IPS-20b (cell line): Measurements from ENCODE around the gene SLAMF9.

Experiments used
- H3K27ac ChIP-seq: one replicate; pipeline ENCODE4 v1.5.1; 2013; ENCODE audit warnings: low read length
- H3K27me3 ChIP-seq: 2 replicates; pipeline ENCODE4 v1.6.1; 2013; ENCODE audit warnings: mild to moderate bottlenecking, low read length, inconsistent platforms; ENCODE audit not compliant: insufficient read depth
- H3K36me3 ChIP-seq: 2 replicates; pipeline ENCODE4 v1.6.1; 2013; ENCODE audit warnings: low read depth, mild to moderate bottlenecking, inconsistent platforms, low read length, moderate library complexity; ENCODE audit not compliant: insufficient read depth
- H3K4me1 ChIP-seq: 2 replicates; pipeline ENCODE4 v1.6.1; 2013; ENCODE audit warnings: mild to moderate bottlenecking, control low read depth, inconsistent platforms, low read length, moderate library complexity; ENCODE audit not compliant: insufficient read depth
- H3K4me3 ChIP-seq: 2 replicates; pipeline ENCODE4 v1.5.1; 2013; ENCODE audit warnings: mild to moderate bottlenecking, low read length, inconsistent platforms
- H3K9ac ChIP-seq: 2 replicates; pipeline ENCODE4 v1.6.1; 2013; ENCODE audit warnings: low read depth, mild to moderate bottlenecking, inconsistent platforms, low read length, moderate library complexity
- H3K9me3 ChIP-seq: 2 replicates; pipeline ENCODE4 v1.6.1; 2013; ENCODE audit warnings: mild to moderate bottlenecking, low read depth, low read length, inconsistent platforms; ENCODE audit not compliant: insufficient read depth

Gene SLAMF9

GRCh38 chr1:159986531-159986930, 32.5 kb upstream of the SLAMF9 start:
- Histone ChIP-seq H3K9me3 (no peaks in the 10 kb centered on the region), H3K4me3 (no peak overlapping the region), H3K27ac (no peak overlapping the region), H3K36me3 (no peaks in the 10 kb centered on the region), H3K27me3 (no peaks in the 10 kb centered on the region), H3K9ac (no peak overlapping the region), H3K4me1 (no peaks in the 10 kb centered on the region)

- H3K9ac ChIP-seq, result no peak overlapping the region
- no peak overlapping the region for H3K4me3 ChIP-seq
- H3K36me3 ChIP-seq, result no peaks in the 10 kb centered on the region
- H3K27ac ChIP-seq, result no peak overlapping the region
- H3K27me3 ChIP-seq, result no peaks in the 10 kb centered on the region
- H3K9me3 ChIP-seq, result no peaks in the 10 kb centered on the region
- no peaks in the 10 kb centered on the region for H3K4me1 ChIP-seq
Observed at GRCh38 chr1:159986093-159986492, 32.1 kb upstream of the SLAMF9 start.

DNA sequence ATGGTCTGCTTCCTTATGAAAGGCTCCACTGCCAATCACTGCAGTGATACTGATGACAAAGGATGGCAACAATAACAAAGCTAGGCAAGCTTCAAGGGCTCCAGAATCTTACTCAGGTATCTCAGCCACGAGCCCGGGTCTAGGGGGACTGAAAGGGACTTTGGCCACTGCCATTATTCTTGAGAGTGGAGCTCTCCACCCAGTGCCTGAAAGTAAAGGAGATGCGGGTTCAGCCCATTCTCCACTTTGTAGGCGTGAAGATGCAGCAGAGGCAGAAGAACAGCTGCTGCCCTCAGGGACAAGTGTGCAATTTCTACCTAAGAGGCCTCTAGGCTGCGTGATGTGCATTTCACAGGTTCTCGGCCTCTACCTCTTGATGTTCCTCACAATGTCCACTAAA, 31.4 kb upstream of the SLAMF9 start:
- no peaks in the 10 kb centered on the region for H3K4me1 ChIP-seq
- H3K36me3 ChIP-seq, result no peaks in the 10 kb centered on the region
- no peak overlapping the region for H3K27ac ChIP-seq
- H3K4me3 ChIP-seq, result no peak overlapping the region
- H3K9ac ChIP-seq, result no peak overlapping the region
- no peaks in the 10 kb centered on the region for H3K9me3 ChIP-seq
- H3K27me3 ChIP-seq, result no peaks in the 10 kb centered on the region

- Histone ChIP-seq H3K27ac (no peak overlapping the region), H3K4me1 (no peaks in the 10 kb centered on the region), H3K27me3 (no peaks in the 10 kb centered on the region; the same call in 1 of the 2 replicates), H3K4me3 (no peak overlapping the region), H3K9ac (no peak overlapping the region), H3K9me3 (no peaks in the 10 kb centered on the region), H3K36me3 (no peaks in the 10 kb centered on the region)
Observed at GRCh38 chr1:159983681-159984080, 29.6 kb upstream of the SLAMF9 start.

DNA sequence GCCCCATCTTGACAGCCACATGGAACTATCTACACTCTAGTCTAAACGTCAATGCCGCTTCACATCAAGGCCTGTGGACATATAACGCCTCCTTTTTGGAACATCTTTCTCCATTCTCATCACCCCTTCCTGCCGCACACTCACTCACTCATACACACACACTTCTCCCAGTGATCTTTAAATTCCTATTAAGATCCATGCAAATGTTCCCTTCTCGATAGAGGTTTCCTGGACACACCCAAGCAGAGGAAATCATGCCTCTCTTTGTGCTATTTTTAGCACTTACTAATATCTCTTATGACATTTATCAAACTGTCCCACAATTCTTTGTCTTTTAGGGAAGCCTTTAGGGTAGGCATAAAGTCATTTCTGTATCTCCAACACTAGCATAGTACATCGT, 28.2 kb upstream of the SLAMF9 start:
- Histone ChIP-seq H3K36me3 (no peaks in the 10 kb centered on the region), H3K4me1 (no peaks in the 10 kb centered on the region), H3K9ac (no peak overlapping the region), H3K27ac (no peak overlapping the region), H3K4me3 (no peak overlapping the region), H3K27me3 (no peaks in the 10 kb centered on the region; the same call in 1 of the 2 replicates), H3K9me3 (no peaks in the 10 kb centered on the region)

DNA sequence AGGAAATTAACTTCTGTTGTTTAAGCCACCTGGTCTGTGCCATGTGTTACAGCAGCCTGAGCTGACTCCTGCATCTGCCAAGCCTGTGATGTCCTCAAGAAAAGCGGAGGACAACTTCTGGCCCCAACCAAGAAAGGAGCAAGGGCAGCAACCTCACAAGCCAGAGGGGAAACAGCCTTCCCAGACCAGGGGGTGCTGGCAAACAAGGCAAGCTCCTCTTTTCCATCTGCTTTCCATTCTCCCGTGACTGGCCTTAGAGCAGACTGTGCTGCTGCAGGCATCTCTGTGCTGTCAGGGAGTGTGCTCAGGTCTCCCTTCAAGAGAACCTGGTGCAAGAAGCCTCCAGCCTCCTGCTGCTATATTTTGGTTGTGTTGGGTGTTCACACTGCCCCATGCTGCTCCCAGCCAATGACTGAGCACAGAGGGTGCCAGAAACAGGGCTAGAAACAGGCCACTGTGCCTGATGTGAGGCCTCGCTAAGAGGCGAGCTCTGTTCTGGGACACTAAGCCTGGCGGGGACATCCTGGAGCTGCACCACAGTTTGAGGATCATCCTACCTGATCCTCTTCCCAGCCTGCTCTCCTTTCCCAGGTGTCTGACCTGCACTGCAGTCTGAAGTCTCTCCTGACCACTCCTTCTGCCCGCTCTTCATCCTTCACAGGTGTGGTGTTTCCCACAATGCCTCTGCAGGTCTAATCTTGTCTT, 27.5 kb upstream of the SLAMF9 start:
- Histone ChIP-seq H3K27me3 (no peaks in the 10 kb centered on the region; the same call in 1 of the 2 replicates), H3K36me3 (no peaks in the 10 kb centered on the region), H3K27ac (no peak overlapping the region), H3K4me3 (no peak overlapping the region), H3K9ac (no peak overlapping the region), H3K9me3 (no peaks in the 10 kb centered on the region), H3K4me1 (no peaks in the 10 kb centered on the region)

GRCh38 chr1:159980786-159981185, 26.7 kb upstream of the SLAMF9 start:
- Histone ChIP-seq H3K4me1 (no peaks in the 10 kb centered on the region), H3K36me3 (no peaks in the 10 kb centered on the region), H3K27me3 (no peaks in the 10 kb centered on the region; the same call in 1 of the 2 replicates), H3K4me3 (no peak overlapping the region), H3K9ac (no peak overlapping the region), H3K9me3 (no peaks in the 10 kb centered on the region), H3K27ac (no peak overlapping the region)

GRCh38 chr1:159980076-159980475, 26.0 kb upstream of the SLAMF9 start:
- Histone ChIP-seq H3K4me3 (no peak overlapping the region), H3K9me3 (no peaks in the 10 kb centered on the region), H3K27ac (no peak overlapping the region), H3K36me3 (no peaks in the 10 kb centered on the region), H3K27me3 (no peaks in the 10 kb centered on the region; the same call in 1 of the 2 replicates), H3K4me1 (no peaks in the 10 kb centered on the region), H3K9ac (no peak overlapping the region)

DNA sequence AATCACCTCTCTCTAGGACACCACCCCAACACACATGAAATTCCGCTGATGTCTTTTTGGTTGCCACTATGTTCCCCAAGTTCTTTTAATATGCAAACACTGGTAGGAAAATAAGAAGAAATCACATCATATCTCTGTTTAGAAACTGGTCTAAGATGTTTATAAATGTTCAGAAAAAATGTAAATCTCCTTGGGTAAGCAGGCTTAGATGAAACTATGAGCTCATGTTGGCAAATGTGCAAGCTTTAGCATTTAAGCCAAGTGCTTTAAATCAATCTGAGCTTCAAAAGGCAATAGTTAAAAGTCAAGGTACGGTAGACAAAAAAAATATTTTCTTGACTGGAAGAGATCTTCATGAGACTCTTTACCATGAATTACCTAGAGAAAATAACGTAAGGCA, 25.2 kb upstream of the SLAMF9 start:
- Histone ChIP-seq H3K4me3 (no peak overlapping the region), H3K4me1 (no peaks in the 10 kb centered on the region), H3K27ac (no peak overlapping the region), H3K36me3 (no peaks in the 10 kb centered on the region), H3K9ac (no peak overlapping the region), H3K9me3 (no peaks in the 10 kb centered on the region), H3K27me3 (no peaks in the 10 kb centered on the region; the same call in 1 of the 2 replicates)

DNA sequence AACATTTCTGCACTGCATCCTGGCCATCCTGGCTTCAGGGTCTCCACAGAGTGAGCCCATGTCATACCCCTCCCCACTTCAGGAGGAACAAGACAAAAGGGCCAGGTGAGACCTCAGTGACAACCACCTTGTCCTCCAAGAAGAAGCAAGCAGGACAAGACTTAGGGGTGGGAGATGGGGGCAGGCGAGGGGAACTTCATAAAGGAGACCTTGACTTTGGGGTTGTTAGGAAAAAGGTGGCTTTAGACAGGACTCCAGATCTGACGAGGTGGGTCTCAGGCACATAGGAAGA, 24.0 kb upstream of the SLAMF9 start:
- H3K4me3 ChIP-seq, result no peak overlapping the region
- no peak overlapping the region for H3K27ac ChIP-seq
- no peaks in the 10 kb centered on the region for H3K4me1 ChIP-seq
- no peaks in the 10 kb centered on the region; the same call in 1 of the 2 replicates for H3K27me3 ChIP-seq
- no peaks in the 10 kb centered on the region for H3K9me3 ChIP-seq
- no peak overlapping the region for H3K9ac ChIP-seq
- H3K36me3 ChIP-seq, result no peaks in the 10 kb centered on the region

DNA sequence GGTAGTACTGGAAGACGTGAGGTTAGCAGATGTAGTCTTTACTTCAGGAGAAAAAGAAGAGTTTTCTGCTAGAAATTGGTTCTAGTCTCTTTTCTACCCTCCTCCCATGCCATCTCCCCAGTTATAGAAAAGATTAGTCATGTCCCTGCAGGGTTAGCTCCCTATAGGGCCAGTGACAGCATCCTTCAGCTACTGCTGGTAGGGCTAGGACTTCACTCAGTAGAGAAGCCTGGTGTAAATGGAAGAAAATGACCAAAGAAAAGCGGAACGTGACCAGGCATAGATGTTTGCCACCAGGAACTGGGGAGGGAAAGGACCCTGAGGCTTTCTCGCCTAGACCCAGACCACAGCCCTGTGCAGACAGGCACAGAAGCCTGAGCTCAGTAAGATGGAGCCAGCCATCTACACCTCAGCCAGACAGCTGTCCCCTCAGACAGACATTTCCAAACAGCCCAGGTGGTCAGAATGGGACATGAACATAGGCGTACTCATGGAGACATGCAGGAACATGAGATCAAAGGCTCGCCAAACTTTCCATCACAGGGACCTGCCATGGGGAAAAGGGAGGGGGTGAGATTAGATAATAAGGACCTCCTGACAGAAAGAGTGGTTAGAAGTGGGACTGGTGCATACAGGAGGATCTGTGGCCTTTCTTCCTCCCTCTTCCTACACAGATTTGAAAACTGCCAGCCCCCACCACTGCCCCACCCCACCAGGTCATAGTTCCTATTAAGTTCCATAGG, 23.5 kb upstream of the SLAMF9 start:
- H3K4me3 ChIP-seq, result no peak overlapping the region
- H3K27me3 ChIP-seq, result no peaks in the 10 kb centered on the region; the same call in 1 of the 2 replicates
- H3K27ac ChIP-seq, result no peak overlapping the region
- H3K36me3 ChIP-seq, result no peaks in the 10 kb centered on the region
- H3K9me3 ChIP-seq, result no peaks in the 10 kb centered on the region
- no peaks in the 10 kb centered on the region for H3K4me1 ChIP-seq
- H3K9ac ChIP-seq, result no peak overlapping the region

DNA sequence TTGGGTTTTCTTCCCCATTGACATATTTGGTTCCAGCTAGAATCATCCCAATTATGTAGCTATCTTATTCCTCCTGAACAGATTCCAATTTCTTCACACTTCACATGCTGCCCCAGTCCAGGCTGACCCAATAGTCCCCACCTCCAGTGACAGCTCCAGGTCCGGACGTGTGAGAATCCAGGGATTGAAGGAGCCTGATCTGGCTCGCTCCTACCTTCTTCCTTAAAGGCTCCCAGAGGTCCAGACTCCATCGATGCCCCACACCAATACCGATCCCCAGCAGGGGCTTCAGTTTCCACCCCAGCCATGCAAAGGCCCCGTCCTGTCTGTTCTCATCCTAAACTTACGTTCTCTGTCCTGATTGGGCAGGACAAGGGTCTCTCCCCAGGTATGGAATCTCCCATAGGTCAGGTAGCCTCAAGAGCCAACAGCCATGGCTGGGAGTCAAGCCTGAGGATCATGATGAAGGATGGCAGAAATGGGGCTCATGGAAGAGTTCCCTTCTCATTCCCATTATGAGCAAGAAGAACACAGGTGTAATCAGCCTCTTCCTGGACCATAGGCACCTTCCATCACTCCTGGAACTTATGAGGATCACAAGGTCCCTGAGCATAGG, 20.4 kb upstream of the SLAMF9 start:
- Histone ChIP-seq H3K4me1 (no peaks in the 10 kb centered on the region), H3K9me3 (no peaks in the 10 kb centered on the region), H3K27me3 (no peaks in the 10 kb centered on the region; the same call in 1 of the 2 replicates), H3K4me3 (no peak overlapping the region), H3K27ac (no peak overlapping the region), H3K9ac (no peak overlapping the region), H3K36me3 (no peaks in the 10 kb centered on the region)
